HUES48 (cell line): ENCODE data around the gene APOL3.
"Not testable (repeated sequence)": the region's sequence is repeated elsewhere in the genome, so short reads cannot be mapped to it uniquely, and the experiment has no call there.

Experiments
- H3K27ac ChIP-seq: one replicate; pipeline ENCODE4 v1.7.0; 2013; ENCODE audit warnings: low read depth, low read length, inconsistent platforms
- H3K27me3 ChIP-seq: 2 replicates; pipeline ENCODE4 v1.6.1; 2013; ENCODE audit warnings: mild to moderate bottlenecking, low read length; ENCODE audit not compliant: control insufficient read depth, insufficient read depth
- H3K36me3 ChIP-seq: 2 replicates; pipeline ENCODE4 v1.6.1; 2013; ENCODE audit warnings: low read length; ENCODE audit not compliant: control insufficient read depth, insufficient read depth
- H3K4me1 ChIP-seq: 2 replicates; pipeline ENCODE4 v1.6.1; 2013; ENCODE audit warnings: mild to moderate bottlenecking, low read length; ENCODE audit not compliant: control insufficient read depth, insufficient read depth
- H3K4me3 ChIP-seq: 2 replicates; pipeline ENCODE4 v1.5.1; 2013; ENCODE audit warnings: mild to moderate bottlenecking, low read depth, low read length
- H3K9ac ChIP-seq: 2 replicates; pipeline ENCODE4 v1.6.1; 2013; ENCODE audit warnings: mild to moderate bottlenecking, low read depth, low read length, moderate library complexity
- H3K9me3 ChIP-seq: 2 replicates; pipeline ENCODE4 v1.6.1; 2013; ENCODE audit warnings: low read length; ENCODE audit not compliant: control insufficient read depth, insufficient read depth

APOL3 gene

DNA sequence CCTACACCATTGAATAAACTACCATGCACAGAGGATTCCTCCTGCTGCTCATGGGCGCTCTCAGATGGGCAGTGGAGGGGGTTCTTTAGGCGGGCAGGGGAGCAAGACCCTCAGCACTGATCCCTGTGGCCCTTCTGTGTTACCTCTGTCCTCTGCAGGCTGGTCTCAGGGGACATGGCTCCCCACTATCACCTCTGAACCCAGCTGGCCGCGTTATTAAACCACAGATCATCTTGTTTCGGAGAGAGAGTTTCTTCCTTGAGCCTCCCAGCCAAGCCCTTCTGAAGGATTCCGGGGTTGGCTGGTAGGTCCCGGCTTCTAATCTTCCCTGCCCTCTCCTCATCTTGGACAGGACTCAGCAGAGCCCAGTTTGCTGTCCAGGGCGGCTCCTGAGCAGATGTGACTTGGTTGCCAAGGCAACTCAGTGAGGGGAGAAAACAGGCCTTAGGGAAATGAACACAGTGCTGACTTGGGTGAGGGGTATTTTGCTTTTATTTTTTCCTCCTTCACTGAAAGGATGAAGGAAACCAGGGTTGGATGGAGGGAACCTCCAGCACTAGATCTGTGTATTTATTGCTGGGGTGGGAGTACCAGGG lies 13.3 kb downstream of the APOL3 start:
- no peaks in the 10 kb centered on the region for H3K36me3 ChIP-seq
- no peaks in the 10 kb centered on the region for H3K27me3 ChIP-seq
- no peak overlapping the region for H3K9ac ChIP-seq
- no peak overlapping the region for H3K27ac ChIP-seq
- no peak overlapping the region for H3K4me3 ChIP-seq
- H3K9me3 ChIP-seq, result no peaks in the 10 kb centered on the region
- H3K4me1 ChIP-seq, result peaks cover 7% of the 10 kb centered on the region

DNA sequence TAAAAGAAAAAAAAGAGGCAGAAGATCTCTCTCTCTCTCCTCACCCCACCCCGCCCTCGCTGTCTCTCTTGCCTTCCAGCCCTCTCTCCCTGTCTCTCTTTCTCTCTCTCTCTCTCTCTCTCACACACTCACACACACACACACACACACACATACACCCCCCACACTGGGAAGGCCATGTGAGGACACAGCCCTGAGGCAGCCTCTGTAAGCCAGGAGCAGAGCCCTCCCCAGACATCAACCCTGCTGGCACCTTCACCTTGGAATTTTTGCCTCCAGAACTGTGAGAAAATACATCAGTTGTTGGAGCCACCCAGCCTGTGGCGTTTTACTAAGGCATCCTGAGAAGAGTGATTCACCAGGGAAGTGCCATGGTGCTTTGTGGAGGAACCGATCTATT lies 14.7 kb downstream of the APOL3 start:
- H3K4me3 ChIP-seq, result no peak overlapping the region
- peaks cover 12% of the 10 kb centered on the region for H3K4me1 ChIP-seq
- no peak overlapping the region for H3K9ac ChIP-seq
- no peaks in the 10 kb centered on the region for H3K36me3 ChIP-seq
- no peaks in the 10 kb centered on the region for H3K9me3 ChIP-seq
- peak overlapping the region; percentile 80 for H3K27ac ChIP-seq
- H3K27me3 ChIP-seq, result no peaks in the 10 kb centered on the region; the same call in 1 of the 2 replicates

DNA sequence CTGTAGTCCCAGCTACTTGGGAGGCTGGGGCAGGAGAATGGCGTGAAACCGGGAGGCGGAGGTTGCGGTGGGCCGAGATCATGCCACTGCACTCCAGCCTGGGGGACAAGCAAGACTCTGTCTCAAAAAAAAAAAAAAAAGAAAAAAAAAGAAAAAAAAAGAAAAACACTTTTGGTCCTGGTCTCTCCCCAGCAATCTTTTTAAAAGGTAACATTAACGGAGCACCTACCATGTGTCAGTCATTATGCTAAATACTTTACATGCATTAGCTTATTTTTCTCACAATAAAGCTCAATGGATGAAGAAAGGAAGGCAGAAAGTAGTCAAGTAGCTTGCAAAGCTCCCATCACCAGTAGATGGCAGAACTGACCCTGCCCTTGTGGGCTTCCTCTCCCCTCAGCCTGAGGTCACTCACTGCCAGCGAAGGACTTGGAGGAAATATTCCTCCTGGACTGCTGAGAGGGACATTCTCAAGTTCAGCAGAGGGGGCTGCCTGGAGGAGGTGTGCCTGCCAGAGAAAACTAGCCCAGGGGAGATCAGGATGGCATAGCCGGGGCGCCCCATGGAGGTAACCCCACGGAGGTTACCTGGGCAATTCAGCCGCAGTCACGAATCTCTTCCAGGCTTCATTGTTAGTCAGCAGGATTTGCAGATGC lies 15.5 kb downstream of the APOL3 start:
- no peak overlapping the region for H3K9ac ChIP-seq
- no peak overlapping the region for H3K4me3 ChIP-seq
- H3K9me3 ChIP-seq, result no peaks in the 10 kb centered on the region
- no peaks in the 10 kb centered on the region for H3K36me3 ChIP-seq
- H3K27ac ChIP-seq, result peak overlapping the region; percentile 80
- no peaks in the 10 kb centered on the region; the same call in 1 of the 2 replicates for H3K27me3 ChIP-seq
- peaks cover 16% of the 10 kb centered on the region for H3K4me1 ChIP-seq

DNA sequence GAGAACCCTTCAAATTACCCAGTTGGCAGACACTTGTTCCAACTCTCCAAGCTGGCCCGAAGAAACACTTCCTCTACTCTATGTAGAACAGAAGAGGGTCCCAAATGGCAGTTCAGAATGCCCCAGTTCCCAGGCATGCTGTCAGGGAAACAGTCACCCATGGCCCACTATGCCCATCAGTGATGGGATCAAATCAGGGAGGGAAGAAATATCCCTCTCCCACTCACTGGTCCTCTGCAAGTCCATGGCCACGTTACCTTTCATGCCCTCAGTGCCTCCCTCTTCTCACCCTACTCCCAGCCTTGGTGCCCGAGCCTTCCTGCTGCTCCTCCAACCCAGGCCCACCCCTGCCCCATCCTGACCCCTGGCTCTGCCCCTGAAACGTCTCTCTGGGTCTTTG lies 16.6 kb downstream of the APOL3 start:
- Histone ChIP-seq H3K27ac (no peak overlapping the region), H3K9me3 (no peaks in the 10 kb centered on the region), H3K36me3 (no peaks in the 10 kb centered on the region), H3K4me1 (peaks cover 16% of the 10 kb centered on the region), H3K4me3 (no peak overlapping the region), H3K9ac (no peak overlapping the region), H3K27me3 (no peaks in the 10 kb centered on the region; the same call in 1 of the 2 replicates)

DNA sequence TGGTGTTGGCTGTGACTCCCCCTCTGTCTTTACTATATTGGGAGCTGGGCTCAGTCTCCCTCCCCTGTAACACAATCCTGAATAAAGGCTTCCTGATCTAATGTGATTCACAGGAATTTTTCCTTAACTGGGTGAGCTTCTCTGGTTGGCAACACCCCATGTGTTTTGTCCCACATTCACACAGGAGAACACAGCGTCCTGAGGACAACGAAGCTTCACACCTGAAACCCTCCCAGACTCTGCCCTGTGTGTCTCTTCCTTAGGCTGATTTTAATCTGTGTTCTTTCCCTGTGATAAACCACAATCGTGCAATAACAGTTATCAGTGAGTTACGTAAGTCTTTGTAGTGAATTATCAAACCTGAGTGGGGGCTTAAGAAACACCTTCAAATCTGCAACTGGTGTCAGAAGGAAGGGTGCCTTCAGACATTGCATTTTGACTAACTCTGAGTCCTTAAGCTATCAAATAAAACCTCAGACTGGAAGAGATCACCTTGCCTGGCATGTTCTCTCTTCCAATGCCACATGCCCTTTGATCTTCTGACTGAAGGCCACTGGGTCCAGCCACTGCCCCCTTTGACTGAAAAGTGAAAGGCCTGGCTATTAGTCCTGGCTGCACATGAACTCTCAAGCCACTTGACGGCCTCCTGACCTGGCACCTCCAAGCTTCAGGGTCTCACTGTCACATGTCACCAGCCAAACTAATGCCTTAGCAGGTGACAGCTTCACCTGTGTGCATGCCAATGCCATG lies 17.3 kb downstream of the APOL3 start:
- no peaks in the 10 kb centered on the region for H3K36me3 ChIP-seq
- no peak overlapping the region for H3K27ac ChIP-seq
- H3K9me3 ChIP-seq, result no peaks in the 10 kb centered on the region
- H3K9ac ChIP-seq, result no peak overlapping the region
- no peak overlapping the region for H3K4me3 ChIP-seq
- H3K27me3 ChIP-seq, result no peaks in the 10 kb centered on the region; the same call in 1 of the 2 replicates
- H3K4me1 ChIP-seq, result peaks cover 16% of the 10 kb centered on the region

DNA sequence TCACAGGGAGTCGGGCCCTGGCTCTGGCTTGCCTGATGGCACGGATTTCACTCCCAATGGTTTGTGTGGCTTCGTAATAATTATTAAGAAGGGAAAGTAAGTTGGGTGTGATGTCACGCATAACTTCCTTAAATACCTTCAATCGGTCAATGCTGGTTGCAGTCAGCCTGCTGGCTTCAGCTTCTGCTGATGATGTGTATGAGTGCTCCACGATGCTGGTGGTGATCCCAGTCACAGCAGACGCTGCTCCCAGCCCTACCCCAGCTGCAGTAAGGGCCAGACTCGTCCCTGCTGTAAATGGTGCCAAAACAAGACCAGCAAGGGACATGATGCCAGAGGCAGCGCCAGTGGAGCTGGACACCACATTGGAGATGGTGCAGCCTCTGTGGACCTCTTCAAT lies 19.1 kb downstream of the APOL3 start:
- no peaks in the 10 kb centered on the region for H3K36me3 ChIP-seq
- H3K9me3 ChIP-seq, result no peaks in the 10 kb centered on the region
- H3K4me1 ChIP-seq, result peaks cover 16% of the 10 kb centered on the region
- no peaks in the 10 kb centered on the region; the same call in 1 of the 2 replicates for H3K27me3 ChIP-seq
- no peak overlapping the region for H3K4me3 ChIP-seq
- no peak overlapping the region for H3K27ac ChIP-seq
- no peak overlapping the region for H3K9ac ChIP-seq

DNA sequence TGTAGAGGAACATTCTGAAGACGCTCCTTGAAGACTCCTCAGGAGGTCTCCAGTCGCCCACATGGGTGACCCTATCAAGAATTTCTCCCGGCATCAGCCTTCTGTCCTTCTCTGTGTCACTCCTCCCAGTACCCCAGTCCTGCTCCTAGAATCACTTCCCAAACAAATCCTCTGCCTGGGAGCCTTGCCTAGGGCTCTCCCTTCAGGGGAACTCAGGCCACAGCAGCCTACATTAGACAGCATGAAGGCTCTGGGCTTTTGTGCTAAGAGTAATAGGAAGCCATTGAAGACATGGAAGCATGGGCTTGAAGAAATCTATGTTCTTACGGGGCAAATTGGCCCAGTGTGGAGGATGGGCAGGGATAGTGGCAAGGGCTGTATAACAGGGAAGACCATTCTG lies 21.8 kb downstream of the APOL3 start:
- not testable (repeated sequence) for H3K4me3 ChIP-seq, H3K9me3 ChIP-seq, H3K27ac ChIP-seq, H3K36me3 ChIP-seq, H3K9ac ChIP-seq, H3K27me3 ChIP-seq, H3K4me1 ChIP-seq

DNA sequence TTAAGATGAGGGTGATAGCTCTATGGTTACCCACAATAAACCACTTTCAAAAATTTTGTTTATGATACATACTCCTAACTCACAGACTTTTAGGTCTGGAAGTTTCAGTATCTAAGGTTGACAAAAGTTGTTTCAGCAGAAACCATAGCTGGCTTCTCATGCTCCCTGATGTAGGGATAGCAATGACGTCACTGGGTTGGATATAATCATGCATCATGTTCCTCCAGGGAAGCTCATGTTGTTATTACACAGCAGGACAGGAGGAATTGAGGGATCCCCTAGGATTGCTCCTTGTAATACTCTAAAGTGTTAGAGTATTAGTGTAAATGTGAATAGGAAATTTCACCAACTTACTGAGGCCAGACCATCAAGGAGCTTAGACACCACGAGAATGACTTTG lies 23.6 kb downstream of the APOL3 start:
- Histone ChIP-seq H3K9ac (no peak overlapping the region), H3K36me3 (no peaks in the 10 kb centered on the region), H3K4me3 (no peak overlapping the region), H3K27ac (no peak overlapping the region), H3K9me3 (no peaks in the 10 kb centered on the region), H3K4me1 (peaks cover 10% of the 10 kb centered on the region), H3K27me3 (no peaks in the 10 kb centered on the region; the same call in 1 of the 2 replicates)

DNA sequence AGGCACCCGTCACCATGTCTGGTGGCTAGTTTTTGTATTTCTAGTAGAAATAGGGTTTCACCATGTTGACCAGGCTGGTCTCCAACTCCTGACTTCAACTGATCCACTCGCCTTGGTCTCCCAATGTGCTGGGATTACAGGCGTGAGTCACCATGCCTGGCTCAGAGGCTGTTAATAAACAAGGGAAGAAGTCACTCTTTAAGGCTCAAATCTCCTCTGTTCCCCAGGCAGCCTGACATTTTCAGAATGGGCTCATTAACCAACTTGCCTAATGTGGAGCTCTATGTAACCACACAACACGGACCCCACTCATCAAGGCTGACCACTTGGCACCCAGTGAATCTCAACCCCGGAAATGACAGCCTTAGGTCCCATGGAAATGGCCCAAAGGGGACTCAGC lies 24.1 kb downstream of the APOL3 start:
- H3K27ac ChIP-seq, result no peak overlapping the region
- H3K4me1 ChIP-seq, result peaks cover 10% of the 10 kb centered on the region
- H3K27me3 ChIP-seq, result no peaks in the 10 kb centered on the region
- H3K9ac ChIP-seq, result no peak overlapping the region
- H3K36me3 ChIP-seq, result no peaks in the 10 kb centered on the region
- no peaks in the 10 kb centered on the region for H3K9me3 ChIP-seq
- no peak overlapping the region for H3K4me3 ChIP-seq

DNA sequence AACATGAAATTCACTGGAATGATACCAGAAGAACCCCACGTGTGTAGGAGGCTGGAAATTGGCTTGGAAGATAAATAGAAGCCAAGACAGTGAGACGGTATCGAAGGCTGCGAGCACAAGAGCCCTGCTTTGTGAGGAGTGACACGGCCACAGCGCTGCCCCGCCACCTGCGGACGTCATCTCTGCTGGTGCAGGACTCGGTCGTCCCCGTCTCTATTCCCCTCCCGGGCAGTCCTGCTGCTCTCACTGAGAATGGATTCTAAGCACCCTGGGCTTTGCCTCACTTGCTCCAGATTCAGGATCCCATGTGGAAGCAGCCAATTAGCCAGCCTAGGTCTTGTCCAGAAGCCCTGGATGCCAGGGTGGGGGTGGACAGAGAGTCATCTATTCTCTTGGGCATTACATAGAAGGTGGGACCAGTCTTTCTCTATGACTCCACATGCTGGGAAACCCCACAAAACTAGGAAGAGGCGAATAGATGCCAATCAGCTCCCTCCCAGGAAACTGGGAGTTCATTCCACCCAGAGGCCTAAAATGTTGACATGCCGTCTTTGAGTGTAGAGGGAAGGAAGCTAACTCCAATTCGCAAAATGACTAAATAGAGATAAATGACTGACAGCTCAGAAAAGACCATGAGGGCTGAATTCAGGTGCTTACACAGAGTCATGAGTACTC lies 25.1 kb downstream of the APOL3 start:
- Histone ChIP-seq H3K27ac (no peak overlapping the region), H3K9me3 (no peaks in the 10 kb centered on the region), H3K9ac (no peak overlapping the region), H3K4me1 (0 out of 2 replicates have a peak, but pooled peaks cover under 1% of the 10 kb centered on the region), H3K36me3 (no peaks in the 10 kb centered on the region), H3K27me3 (no peaks in the 10 kb centered on the region), H3K4me3 (no peak overlapping the region)

DNA sequence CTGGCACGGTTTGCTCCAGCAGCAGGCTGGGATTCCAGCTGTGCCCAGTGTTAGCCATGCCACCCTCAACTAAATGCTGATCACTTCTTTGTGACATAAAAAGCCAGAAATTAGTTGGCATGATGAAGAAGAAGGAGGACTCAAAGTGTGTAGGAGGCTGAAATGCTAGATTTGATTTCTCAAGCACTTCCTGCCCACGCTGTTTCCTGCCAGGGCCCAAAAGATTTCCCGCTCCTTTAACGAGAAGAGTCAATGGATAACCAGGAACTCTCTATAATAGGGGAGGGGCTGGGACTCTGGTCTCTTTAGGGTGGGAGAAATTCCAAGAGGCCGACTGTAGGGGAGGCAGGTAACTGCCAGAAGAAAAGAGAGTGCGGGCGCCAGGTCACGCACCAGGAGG lies 26.4 kb downstream of the APOL3 start:
- no peaks in the 10 kb centered on the region for H3K36me3 ChIP-seq
- H3K4me1 ChIP-seq, result no peaks in the 10 kb centered on the region
- H3K9ac ChIP-seq, result no peak overlapping the region
- no peaks in the 10 kb centered on the region for H3K27me3 ChIP-seq
- H3K4me3 ChIP-seq, result no peak overlapping the region
- no peak overlapping the region for H3K27ac ChIP-seq
- no peaks in the 10 kb centered on the region for H3K9me3 ChIP-seq
